Right lung (tissue), 5 donors: ENCODE data around the gene CDCA4. TPM values are rescaled to one million over a fixed set of nuclear protein-coding genes. Genes with fewer than 3 reads are reported as not detected.

Experiments used
- DNase-seq, 2 donors: peaks; one replicate each; pipeline ENCODE4 v3.0.0-alpha.2; 2013
- polyA plus RNA-seq, 5 donors: library from polyadenylated mRNA; unstranded; fragments of 120-200 nt; gene quantifications; one replicate each; pipeline versions ENCODE4 v1.2.1 to v1.2.3, GENCODE V29; 2013; ENCODE audit warnings: inconsistent platforms in 1 of 5, low replicate concordance in 1 of 5; ENCODE audit not compliant: insufficient read length in 5 of 5, insufficient read depth in 1 of 5

The CDCA4 gene
- polyA plus RNA-seq, 5 donors: 18.5 to 26.6 (median 23.0) TPM

- DNase-seq: peak; percentile 61 to 62
Observed at GRCh38 chr14:104977681-104978653, 42.9 kb downstream of the CDCA4 start, which contains the start of gene AHNAK2. Gene AHNAK2, minus strand, starts transcription at chr14:104978374. Its CDS starts 137 bp downstream, at chr14:104978237.

DNA sequence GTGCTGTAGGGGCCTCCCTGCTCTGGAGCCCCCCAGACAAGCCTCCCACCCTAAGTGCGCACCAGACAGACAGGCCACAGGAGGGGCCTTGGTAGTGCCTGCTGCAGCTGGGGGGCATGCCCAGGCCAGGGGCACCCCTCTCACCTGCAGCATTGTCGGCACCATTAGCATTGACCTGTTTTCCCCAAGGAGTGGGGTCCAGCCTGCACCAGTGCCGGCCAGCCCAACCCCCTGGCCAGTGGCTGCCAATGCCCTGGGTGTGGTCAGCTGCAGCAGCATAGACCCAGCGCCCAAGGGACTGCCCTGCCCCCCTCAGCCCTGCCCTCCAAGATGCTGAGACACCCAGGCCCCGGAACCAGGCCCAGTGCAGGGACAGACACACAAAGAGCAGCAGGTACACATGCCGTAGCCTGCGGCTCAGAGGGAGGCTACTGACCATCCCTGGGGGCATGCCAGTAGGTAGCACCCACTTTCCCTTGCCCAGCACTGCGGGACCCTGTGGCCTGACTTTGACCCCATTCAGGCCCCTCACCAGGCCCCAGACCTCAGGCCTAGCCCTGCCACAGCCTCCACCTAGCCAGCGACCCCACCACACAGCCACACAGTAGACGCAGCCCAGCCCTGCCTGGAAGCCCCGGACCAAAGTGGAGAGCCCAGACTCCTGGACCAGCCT lies 43.7 kb downstream of the CDCA4 start:
- no peak for DNase-seq

GRCh38 chr14:104976198-104977007 lies 44.5 kb downstream of the CDCA4 start:
- peak in 1 of 2 donors; percentile 55 for DNase-seq

DNA sequence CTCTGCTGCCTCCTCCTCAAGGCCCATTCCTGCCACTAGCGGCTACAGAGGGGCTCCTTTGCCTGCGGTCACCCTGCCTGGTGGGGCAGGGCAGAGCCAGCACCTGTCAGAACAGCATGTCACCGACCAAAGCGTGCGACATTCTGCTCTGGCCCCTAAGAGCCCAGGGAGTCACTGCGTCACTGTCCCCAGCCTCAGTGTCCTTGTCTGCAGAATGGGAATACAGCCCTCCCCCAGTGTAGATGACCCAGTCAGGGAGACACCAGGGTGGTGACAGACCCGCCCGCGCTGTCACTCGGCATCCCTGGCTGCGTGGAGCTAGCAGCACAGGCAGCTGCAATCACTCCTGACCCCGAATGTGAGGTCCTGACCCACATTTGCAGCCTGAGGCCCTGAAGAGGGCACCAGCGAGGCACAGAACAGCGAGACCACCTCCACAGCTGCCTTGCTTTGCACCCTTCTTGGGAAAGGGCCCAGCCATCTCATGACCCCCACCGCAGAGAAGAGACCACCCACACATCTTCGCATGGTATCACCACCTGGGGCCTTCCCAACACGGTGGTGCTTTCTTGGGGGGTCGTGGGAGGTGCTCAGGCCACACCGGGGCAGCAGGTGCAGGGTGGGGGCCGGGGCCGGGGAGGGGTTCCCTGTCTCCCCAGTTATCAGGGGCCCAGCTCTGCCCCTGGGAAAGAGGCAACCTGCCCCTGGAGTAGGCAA lies 45.2 kb downstream of the CDCA4 start:
- no peak for DNase-seq

- no peak for DNase-seq
Observed at GRCh38 chr14:104974665-104975390, 46.1 kb downstream of the CDCA4 start.

- no peak for DNase-seq
Observed at GRCh38 chr14:104974146-104974541, 46.7 kb downstream of the CDCA4 start.

- peak in 1 of 2 donors; percentile 63 for DNase-seq
Observed at GRCh38 chr14:104973385-104974145, 47.3 kb downstream of the CDCA4 start.

DNA sequence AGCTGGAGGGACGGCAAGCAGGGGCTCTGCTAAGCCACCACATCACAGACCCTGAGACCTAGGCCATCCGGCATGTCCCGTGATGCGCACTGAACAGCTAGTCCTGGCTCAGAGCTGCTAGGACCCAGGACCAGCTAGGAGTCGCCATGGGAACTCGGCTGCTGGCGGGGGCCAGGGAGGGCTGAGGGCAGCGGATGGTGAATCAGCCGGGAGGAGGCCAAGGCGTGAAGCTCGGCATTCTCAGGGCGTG lies 47.8 kb downstream of the CDCA4 start:
- DNase-seq: no peak

GRCh38 chr14:104972301-104973134 lies 48.4 kb downstream of the CDCA4 start:
- no peak for DNase-seq

DNA sequence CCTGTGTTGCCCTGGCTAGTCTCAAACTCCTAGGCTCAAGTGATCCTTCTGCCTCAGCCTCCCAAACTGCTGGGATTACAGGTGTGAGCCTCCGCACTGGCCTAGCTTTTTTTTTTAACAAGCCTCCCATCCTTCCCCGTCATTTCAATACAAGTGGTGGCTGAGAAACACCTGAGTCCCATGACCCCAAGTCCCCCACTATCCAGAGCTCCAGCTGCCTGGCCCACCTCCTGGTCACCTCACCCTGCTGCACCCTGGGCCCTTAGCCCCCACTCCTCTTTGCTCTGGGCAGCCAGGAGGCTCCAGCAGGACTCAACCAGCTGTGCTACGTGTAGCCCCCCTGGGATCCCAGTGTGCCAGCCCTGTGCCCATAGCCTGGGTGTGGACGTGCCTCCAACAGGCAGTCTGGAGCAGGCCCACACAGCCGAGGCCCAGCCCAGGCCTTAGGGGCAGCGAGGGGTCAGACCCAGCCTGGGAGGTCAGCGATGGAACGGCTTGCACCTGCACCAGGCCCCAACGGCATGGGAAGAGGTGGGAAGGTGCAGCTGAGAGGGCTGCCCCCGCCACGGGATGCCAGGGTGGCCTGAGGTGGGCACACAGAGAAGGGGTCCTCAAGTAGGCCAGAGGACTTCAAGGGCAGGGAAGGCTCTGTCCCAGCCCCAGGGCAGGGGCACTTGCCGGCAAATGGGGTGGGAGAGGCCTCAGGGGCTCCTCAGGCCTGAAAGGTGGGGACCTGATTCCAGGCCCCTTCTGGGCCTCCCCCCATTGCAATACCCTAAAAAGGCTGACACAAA lies 49.2 kb downstream of the CDCA4 start:
- DNase-seq: no peak

GRCh38 chr14:104970231-104971068 lies 50.4 kb downstream of the CDCA4 start:
- no peak for DNase-seq

GRCh38 chr14:104969741-104970230 lies 51.1 kb downstream of the CDCA4 start:
- DNase-seq: no peak

- DNase-seq: no peak
Observed at GRCh38 chr14:104968541-104969401, 52.1 kb downstream of the CDCA4 start.

DNA sequence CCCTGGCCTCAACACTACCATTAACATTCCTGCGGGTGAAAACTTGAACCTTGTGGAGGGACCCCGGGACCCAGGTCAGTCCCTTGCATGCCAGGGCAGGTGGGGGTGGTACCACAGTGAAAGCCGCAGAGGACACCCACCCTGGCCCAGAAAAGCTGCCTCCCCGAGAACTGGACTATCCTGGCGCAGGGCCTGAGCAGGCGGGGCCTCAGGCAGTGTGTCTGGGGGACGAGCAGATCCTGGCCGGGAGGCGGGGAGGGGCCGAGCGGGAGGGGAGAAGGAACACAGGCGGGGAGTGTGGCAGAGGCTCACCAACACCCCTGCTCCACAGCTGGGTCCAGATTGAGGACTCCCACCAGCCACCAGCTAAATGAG lies 52.7 kb downstream of the CDCA4 start:
- peak; percentile 59 to 69 for DNase-seq

DNA sequence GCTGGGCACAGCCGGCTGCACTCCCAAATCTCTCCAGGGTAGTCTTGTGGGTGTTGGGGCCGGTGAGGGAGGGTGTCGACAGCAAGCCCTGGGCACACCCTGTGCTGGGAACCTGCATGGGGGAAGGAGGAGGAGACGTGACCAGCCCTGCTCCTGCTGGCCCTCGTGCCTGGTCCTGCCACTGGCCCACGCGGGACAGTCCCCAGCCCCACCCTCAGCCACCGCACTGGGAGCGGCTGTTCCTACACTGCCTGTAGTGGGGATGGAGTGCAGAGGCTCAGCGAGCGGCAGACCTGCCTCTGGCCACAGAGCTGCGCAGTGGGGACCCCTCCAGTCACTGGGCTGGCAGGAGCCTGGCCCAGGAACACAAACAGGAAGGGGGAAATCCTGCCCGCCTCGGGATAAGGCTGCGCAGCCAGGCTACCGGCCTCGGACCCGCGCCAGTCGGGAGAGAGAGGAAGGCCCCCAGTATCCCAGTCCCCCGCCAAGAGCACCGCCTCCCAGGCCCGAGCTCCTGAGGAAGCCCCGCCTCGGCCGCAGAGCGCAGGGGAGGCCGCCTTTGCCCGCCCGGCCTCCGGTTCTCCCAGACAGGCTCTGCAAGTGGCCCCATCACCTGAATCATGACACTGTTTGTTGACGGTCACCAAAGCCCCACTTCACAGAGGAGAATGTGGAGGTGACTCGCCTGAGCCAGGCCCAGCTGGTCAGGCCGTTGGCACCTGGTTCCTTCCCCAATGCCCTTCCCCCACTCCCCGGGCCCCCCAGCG lies 53.3 kb downstream of the CDCA4 start:
- peak in 1 of 2 donors; percentile 30 for DNase-seq
